H4 (cell line): Measurements from ENCODE around the gene MAP2K5. TPM values are rescaled to one million over a fixed set of nuclear protein-coding genes. Genes with fewer than 3 reads are reported as not detected.

ENCODE experiments used
- DNase-seq: peaks from one replicate; pipeline ENCODE4 v3.0.0-alpha.2; 2015; ENCODE audit warnings: low spot score
- total RNA-seq: library from RNA; depleted of rRNA; stranded (reverse); fragments of >200 nt; shearing (Covaris generic); gene quantifications from 2 replicates; pipeline ENCODE4 v1.2.3, GENCODE V29; 2014

The MAP2K5 gene
- total RNA-seq, 1 experiment from 2014 or later = 6.6 TPM

- DNase-seq = no peak
These were observed 240.8 kb downstream of the MAP2K5 start for GRCh38 chr15:67783303-67783702.

GRCh38 chr15:67784090-67784781 is 241.7 kb downstream of the MAP2K5 start:
- DNase-seq = no peak

GRCh38 chr15:67784856-67785430 is 242.4 kb downstream of the MAP2K5 start:
- DNase-seq = no peak

- DNase-seq = no peak
These were observed 242.9 kb downstream of the MAP2K5 start for GRCh38 chr15:67785431-67785830.

GRCh38 chr15:67786646-67787045 is 244.1 kb downstream of the MAP2K5 start:
- DNase-seq = no peak

GRCh38 chr15:67788986-67789385 is 246.5 kb downstream of the MAP2K5 start:
- DNase-seq = no peak

- DNase-seq = no peak
These were observed 248.3 kb downstream of the MAP2K5 start for GRCh38 chr15:67790610-67791319.

- DNase-seq = no peak
These were observed 249.9 kb downstream of the MAP2K5 start for GRCh38 chr15:67792250-67792942.

- no peak for DNase-seq
These were observed 252.5 kb downstream of the MAP2K5 start for GRCh38 chr15:67794832-67795574.

GRCh38 chr15:67796196-67797127 is 254.0 kb downstream of the MAP2K5 start:
- no peak for DNase-seq

- DNase-seq = no peak
These were observed 257.3 kb downstream of the MAP2K5 start for GRCh38 chr15:67799801-67800205.

GRCh38 chr15:67801142-67801541 is 258.6 kb downstream of the MAP2K5 start:
- DNase-seq = no peak

- no peak for DNase-seq
These were observed 259.7 kb downstream of the MAP2K5 start for GRCh38 chr15:67801926-67802914.

- DNase-seq = no peak
These were observed 260.8 kb downstream of the MAP2K5 start for GRCh38 chr15:67803299-67803698.

GRCh38 chr15:67803996-67804843 is 261.7 kb downstream of the MAP2K5 start:
- DNase-seq = no peak

GRCh38 chr15:67805008-67805665 is 262.6 kb downstream of the MAP2K5 start:
- no peak for DNase-seq

GRCh38 chr15:67805666-67806516 is 263.4 kb downstream of the MAP2K5 start:
- DNase-seq = no peak
